NT2/D1 (cell line): ENCODE data around the gene ROR2.
"Not testable (repeated sequence)": the region's sequence is repeated elsewhere in the genome, so short reads cannot be mapped to it uniquely, and the experiment has no call there.

Source experiments
- DNase-seq: peaks from one replicate; pipeline ENCODE4 v3.0.0-alpha.2; 2011; ENCODE audit warnings: low read depth, low spot score
- H3K27me3 ChIP-seq: 2 replicates; pipeline ENCODE4 v1.6.0; 2011; ENCODE audit warnings: mild to moderate bottlenecking; ENCODE audit not compliant: insufficient read length, insufficient read depth
- H3K36me3 ChIP-seq: 2 replicates; pipeline ENCODE4 v1.6.1; 2011; ENCODE audit warnings: mild to moderate bottlenecking, low read length, mixed read lengths; ENCODE audit not compliant: insufficient read depth, insufficient read length
- H3K4me1 ChIP-seq: 2 replicates; pipeline ENCODE4 v1.5.1; 2011; ENCODE audit not compliant: insufficient read depth, insufficient read length
- H3K4me3 ChIP-seq: 2 replicates; pipeline ENCODE4 v1.5.1; 2011; ENCODE audit warnings: low read depth; ENCODE audit not compliant: insufficient read length
- H3K9ac ChIP-seq: 2 replicates; pipeline ENCODE4 v1.6.0; 2011; ENCODE audit warnings: low read depth; ENCODE audit not compliant: insufficient read length
- H3K9me3 ChIP-seq: 2 replicates; pipeline ENCODE4 v1.5.1; 2011; ENCODE audit warnings: mild to moderate bottlenecking, low read length; ENCODE audit not compliant: insufficient read depth
- SUZ12 ChIP-seq: IDR thresholded peaks from 2 replicates; pipeline ENCODE4 v1.6.1; 2011; ENCODE audit not compliant: insufficient read length, insufficient read depth; ENCODE audit errors: extremely low read depth
- YY1 ChIP-seq: IDR thresholded peaks from 2 replicates; pipeline ENCODE4 v1.6.1; 2011; ENCODE audit not compliant: insufficient read length, insufficient read depth
- ZNF274 ChIP-seq: IDR thresholded peaks from 2 replicates; pipeline ENCODE4 v1.6.1; 2011; ENCODE audit warnings: mild to moderate bottlenecking, low read depth, low read length

The ROR2 gene

DNA sequence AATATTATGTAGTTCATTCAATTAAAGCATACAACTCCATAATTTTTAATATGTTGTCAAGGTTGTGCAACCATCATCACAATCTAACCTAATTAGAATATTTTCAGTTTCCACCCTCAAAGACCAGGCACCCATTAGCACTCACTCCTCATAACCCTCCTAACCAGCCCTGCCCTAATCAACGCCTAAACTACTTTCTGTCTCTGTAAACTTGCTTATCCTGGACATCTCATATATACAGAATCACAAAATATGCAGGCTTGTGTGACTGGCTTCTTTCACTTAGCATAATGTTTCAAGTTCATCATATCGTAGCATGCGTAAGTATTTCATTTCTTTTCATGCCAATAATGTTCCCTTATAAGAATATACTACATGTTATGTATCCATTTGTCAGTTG, 391.6 kb downstream of the ROR2 start:
- no peaks in the 10 kb centered on the region for H3K27me3 ChIP-seq
- no peak overlapping the region for H3K9ac ChIP-seq
- H3K9me3 ChIP-seq, result no peaks in the 10 kb centered on the region
- TF ChIP-seq ZNF274, result no peak
- TF ChIP-seq SUZ12, result no peak
- no peak for TF ChIP-seq YY1
- no peak overlapping the region for H3K4me3 ChIP-seq
- no peaks in the 10 kb centered on the region for H3K36me3 ChIP-seq
- H3K4me1 ChIP-seq, result no peaks in the 10 kb centered on the region
- no peak for DNase-seq

DNA sequence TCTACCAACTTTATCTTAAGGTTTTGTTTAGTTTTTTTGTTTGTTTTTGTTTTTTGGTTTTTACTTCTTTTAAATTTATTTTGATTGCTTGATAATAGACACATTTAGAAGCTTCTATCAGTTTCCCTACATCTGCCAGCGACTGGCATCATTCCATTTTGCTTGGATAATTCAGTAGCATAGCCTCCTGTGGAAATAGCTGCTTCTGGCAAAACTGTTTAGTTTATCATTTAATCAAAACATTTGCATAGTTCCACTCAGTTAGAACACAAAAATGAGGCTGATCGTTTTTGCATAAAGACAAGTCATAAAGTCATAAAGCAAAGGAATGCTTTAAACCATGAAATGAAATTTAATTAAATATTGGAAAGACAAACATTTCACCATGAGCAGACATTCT, 392.7 kb downstream of the ROR2 start:
- no peaks in the 10 kb centered on the region for H3K9me3 ChIP-seq
- TF ChIP-seq ZNF274, result no peak
- TF ChIP-seq SUZ12, result no peak

DNA sequence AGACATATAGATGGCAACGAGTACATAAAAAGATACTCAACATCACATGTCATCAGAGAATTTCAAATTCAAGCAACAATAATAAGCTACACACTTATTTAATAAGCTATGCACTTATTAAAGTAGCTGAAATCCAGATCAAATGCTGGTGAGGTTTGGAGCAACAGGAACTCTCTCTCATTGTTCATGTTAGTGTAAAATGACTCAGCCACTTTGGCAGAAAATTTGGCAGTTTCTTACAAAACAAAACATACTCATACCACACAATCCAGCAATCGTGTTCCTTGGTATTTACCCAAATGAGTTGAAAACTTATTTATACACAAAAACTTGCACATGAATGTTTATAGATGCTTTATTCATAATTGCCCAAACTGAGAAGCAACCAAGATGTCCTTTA, 394.9 kb downstream of the ROR2 start:
- no peak for DNase-seq
- TF ChIP-seq ZNF274 (no peak), YY1 (no peak), SUZ12 (no peak)
- H3K27me3 ChIP-seq, result no peaks in the 10 kb centered on the region

More for the DNA sequence above, 392.7 kb downstream of the ROR2 start:
- no peak overlapping the region for H3K9ac ChIP-seq
- H3K4me3 ChIP-seq, result no peak overlapping the region
- H3K36me3 ChIP-seq, result no peaks in the 10 kb centered on the region
- H3K4me1 ChIP-seq, result no peaks in the 10 kb centered on the region
- no peak for DNase-seq
- no peaks in the 10 kb centered on the region for H3K27me3 ChIP-seq

DNA sequence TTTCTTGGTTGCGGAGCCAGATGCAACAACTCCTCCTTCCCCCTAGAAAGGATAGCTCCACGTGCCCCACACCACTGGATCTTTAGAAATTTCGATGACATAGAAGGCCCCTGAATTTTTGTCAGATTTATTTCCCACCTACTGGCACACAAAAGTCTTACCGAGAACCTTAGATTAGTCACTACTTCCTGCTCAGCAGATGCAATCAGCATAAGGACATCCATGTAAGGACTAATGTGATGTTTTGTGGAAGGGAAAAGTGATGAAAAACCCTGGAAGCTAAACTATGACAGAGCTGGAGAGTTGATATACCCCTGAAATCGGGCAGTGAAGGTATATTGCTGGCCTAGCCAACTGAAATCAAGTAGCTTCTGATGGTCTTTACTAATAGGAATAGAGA, 400.9 kb downstream of the ROR2 start:
- Histone ChIP-seq H3K9ac (no peak overlapping the region), H3K4me3 (no peak overlapping the region), H3K27me3 (no peaks in the 10 kb centered on the region), H3K36me3 (no peaks in the 10 kb centered on the region), H3K9me3 (no peaks in the 10 kb centered on the region; the same call in 1 of the 2 replicates), H3K4me1 (no peaks in the 10 kb centered on the region)
- no peak for DNase-seq
- TF ChIP-seq SUZ12, result no peak
- TF ChIP-seq YY1, result no peak
- no peak for TF ChIP-seq ZNF274

More for the DNA sequence above, 394.9 kb downstream of the ROR2 start:
- H3K36me3 ChIP-seq, result no peaks in the 10 kb centered on the region
- no peaks in the 10 kb centered on the region for H3K4me1 ChIP-seq
- no peak overlapping the region for H3K9ac ChIP-seq
- no peaks in the 10 kb centered on the region; the same call in 1 of the 2 replicates for H3K9me3 ChIP-seq
- no peak overlapping the region for H3K4me3 ChIP-seq

GRCh38 chr9:91547081-91547480, 402.9 kb downstream of the ROR2 start:
- H3K9me3 ChIP-seq, result no peaks in the 10 kb centered on the region; the same call in 1 of the 2 replicates
- no peaks in the 10 kb centered on the region for H3K4me1 ChIP-seq
- no peak overlapping the region for H3K9ac ChIP-seq
- DNase-seq, result no peak
- H3K4me3 ChIP-seq, result no peak overlapping the region
- no peaks in the 10 kb centered on the region for H3K36me3 ChIP-seq
- no peaks in the 10 kb centered on the region for H3K27me3 ChIP-seq
- TF ChIP-seq ZNF274 (no peak), YY1 (no peak), SUZ12 (no peak)

- no peaks in the 10 kb centered on the region for H3K27me3 ChIP-seq
- H3K4me1 ChIP-seq, result no peaks in the 10 kb centered on the region
- DNase-seq, result no peak
- H3K36me3 ChIP-seq, result no peaks in the 10 kb centered on the region
- no peak overlapping the region for H3K9ac ChIP-seq
- H3K4me3 ChIP-seq, result no peak overlapping the region
- TF ChIP-seq YY1, result no peak
- no peak for TF ChIP-seq ZNF274
- no peak for TF ChIP-seq SUZ12
- no peaks in the 10 kb centered on the region; the same call in 1 of the 2 replicates for H3K9me3 ChIP-seq
These were observed 403.5 kb downstream of the ROR2 start for GRCh38 chr9:91546574-91546973.

DNA sequence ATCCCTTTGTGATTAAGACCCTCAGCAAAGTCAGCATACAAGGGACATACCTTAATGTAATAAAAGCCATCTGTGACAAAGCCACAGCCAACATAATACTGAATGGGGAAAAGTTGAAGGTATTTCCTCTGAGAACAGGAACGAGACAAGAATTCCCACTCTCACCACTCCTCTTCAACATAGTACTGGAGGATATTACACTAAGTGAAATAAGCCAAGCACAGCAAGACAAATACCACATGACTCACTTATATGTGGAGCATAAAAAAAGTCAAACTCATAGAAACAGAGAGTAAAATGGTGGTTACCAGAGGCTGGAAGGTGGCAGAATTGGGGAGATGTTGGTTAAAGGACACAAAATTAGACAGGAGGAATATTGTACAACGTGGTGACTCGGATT, 408.3 kb downstream of the ROR2 start:
- Histone ChIP-seq H3K9me3 (no peaks in the 10 kb centered on the region), H3K27me3 (no peaks in the 10 kb centered on the region), H3K36me3 (no peaks in the 10 kb centered on the region), H3K4me1 (no peaks in the 10 kb centered on the region), H3K4me3 (no peak overlapping the region), H3K9ac (no peak overlapping the region)
- DNase-seq, result no peak
- TF ChIP-seq ZNF274 (no peak), YY1 (no peak), SUZ12 (no peak)

- H3K27me3 ChIP-seq, DNase-seq, H3K9ac ChIP-seq, H3K4me1 ChIP-seq, H3K9me3 ChIP-seq, H3K36me3 ChIP-seq, H3K4me3 ChIP-seq: not testable (repeated sequence)
These were observed 409.5 kb downstream of the ROR2 start for GRCh38 chr9:91540506-91540905.
